ENCODE measurements around the gene AP1M1. TPM values are rescaled to one million over a fixed set of nuclear protein-coding genes. Genes with fewer than 3 reads are reported as not detected.
A peak's percentile ranks its signal among the peaks of the same experiment; 100 is the strongest.

The AP1M1 gene
- total RNA-seq, 6 experiments from 2014 or later = 44.5 to 102 (median 62.5) TPM

DNA sequence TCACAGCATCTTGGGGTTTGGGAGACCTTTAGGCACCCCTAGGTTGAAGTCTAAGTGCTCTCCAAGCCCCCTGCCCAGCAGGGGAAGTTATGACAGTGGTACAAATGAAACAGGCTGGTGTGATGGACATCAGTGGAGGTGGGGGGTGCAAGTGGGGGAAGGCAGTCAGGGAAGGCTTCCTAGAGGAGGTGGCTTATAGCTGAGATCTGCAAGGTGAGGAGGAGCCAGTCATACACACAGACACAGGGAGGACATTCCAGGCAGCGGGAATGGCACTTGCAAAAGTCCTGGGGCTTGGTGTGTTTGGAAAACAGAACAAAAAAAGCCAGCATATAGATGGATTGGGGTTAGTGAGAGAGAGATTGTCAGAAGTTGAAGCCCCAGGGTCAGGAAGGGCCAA lies 42.6 kb upstream of the AP1M1 start:
- DNase-seq (no peak), ATAC-seq (no peak)
- Histone ChIP-seq H3K4me3 (no peak overlapping the region), H3K36me3 (no peaks in the 10 kb centered on the region), H3K9me3 (no peaks in the 10 kb centered on the region), H3K27ac (no peak overlapping the region), H3K27me3 (no peaks in the 10 kb centered on the region), H3K4me1 (no peaks in the 10 kb centered on the region)
- WGBS (ENCODE audit: insufficient coverage, low coverage, low lambda C conversion rate, missing lambda C conversion rate) = 100% methylated on average over 1 of the region's 1 CpG
- TF ChIP-seq, protein P1, sequence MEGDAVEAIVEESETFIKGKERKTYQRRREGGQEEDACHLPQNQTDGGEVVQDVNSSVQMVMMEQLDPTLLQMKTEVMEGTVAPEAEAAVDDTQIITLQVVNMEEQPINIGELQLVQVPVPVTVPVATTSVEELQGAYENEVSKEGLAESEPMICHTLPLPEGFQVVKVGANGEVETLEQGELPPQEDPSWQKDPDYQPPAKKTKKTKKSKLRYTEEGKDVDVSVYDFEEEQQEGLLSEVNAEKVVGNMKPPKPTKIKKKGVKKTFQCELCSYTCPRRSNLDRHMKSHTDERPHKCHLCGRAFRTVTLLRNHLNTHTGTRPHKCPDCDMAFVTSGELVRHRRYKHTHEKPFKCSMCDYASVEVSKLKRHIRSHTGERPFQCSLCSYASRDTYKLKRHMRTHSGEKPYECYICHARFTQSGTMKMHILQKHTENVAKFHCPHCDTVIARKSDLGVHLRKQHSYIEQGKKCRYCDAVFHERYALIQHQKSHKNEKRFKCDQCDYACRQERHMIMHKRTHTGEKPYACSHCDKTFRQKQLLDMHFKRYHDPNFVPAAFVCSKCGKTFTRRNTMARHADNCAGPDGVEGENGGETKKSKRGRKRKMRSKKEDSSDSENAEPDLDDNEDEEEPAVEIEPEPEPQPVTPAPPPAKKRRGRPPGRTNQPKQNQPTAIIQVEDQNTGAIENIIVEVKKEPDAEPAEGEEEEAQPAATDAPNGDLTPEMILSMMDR (IDR thresholded peaks at IDR 0.05) = no peak
- no peak for TF ChIP-seq POLR2A (IDR thresholded peaks at IDR 0.05)
- intact Hi-C loops (cut with DNase I) = no loop called here

DNA sequence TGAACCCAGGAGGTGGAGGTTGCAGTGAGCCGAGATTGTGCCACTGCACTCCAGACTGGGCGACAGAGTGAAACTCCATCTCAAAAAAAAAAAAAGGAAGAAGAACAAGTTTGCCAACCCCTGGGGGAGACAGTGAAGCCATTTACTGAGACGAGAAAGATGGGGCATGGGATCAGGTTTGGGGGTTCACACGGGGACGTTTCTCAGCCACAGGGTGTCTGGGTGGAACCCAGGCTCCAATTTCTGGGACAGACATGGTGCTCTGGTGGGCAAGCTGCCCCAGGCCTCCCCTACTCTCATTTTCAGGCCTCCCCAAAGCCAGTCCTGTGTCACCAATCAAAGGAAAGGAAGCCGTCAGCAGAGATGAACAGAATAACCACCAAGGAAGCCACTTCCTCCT lies 40.8 kb upstream of the AP1M1 start:
- no peak for DNase-seq
- H3K36me3 ChIP-seq = no peaks in the 10 kb centered on the region
- no peak for TF ChIP-seq POLR2A (IDR thresholded peaks at IDR 0.05)
- TF ChIP-seq, protein P1 (IDR thresholded peaks at IDR 0.05) = no peak
- no peaks in the 10 kb centered on the region for H3K9me3 ChIP-seq
- no peak overlapping the region for H3K27ac ChIP-seq
- 64% methylated on average over 3 of the region's 6 CpGs for WGBS (ENCODE audit: insufficient coverage, low coverage, low lambda C conversion rate, missing lambda C conversion rate)
- H3K4me1 ChIP-seq = no peaks in the 10 kb centered on the region
- intact Hi-C loops (cut with DNase I) = no loop called here
- H3K27me3 ChIP-seq = no peaks in the 10 kb centered on the region
- ATAC-seq = no peak
- no peak overlapping the region for H3K4me3 ChIP-seq

DNA sequence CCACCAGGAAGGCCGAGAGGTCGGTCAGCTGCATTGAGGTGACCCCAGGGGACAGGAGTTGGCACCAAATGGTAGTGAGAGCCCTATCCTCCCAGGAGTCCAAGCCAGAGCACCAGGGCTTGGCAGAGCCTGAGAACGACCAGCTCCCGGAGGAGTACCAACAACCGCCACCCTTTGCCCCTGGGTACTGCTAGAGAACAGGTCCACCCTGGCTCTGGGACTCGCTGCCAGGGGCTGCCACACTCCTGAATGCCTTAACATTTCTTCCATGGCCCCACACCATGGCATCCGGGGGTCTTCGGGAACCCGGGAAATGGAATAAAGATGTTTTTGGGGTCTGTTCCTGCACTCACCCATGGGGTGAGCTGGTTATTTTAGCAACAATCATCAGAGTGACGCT lies 40.1 kb upstream of the AP1M1 start:
- Histone ChIP-seq H3K36me3 (no peaks in the 10 kb centered on the region), H3K4me1 (no peaks in the 10 kb centered on the region), H3K4me3 (no peak overlapping the region), H3K9me3 (no peaks in the 10 kb centered on the region), H3K27ac (no peak overlapping the region), H3K27me3 (no peaks in the 10 kb centered on the region)
- 50% methylated on average over 3 of the region's 10 CpGs for WGBS (ENCODE audit: insufficient coverage, low coverage, low lambda C conversion rate, missing lambda C conversion rate)
- DNase-seq = peak in 1 of 3 donors; percentile 62
- ATAC-seq = peak in 3 of 4 donors; percentile 24 to 58 (median 28)
- TF ChIP-seq POLR2A (IDR thresholded peaks at IDR 0.05) = no peak
- TF ChIP-seq, protein P1 (IDR thresholded peaks at IDR 0.05) = no peak
- intact Hi-C loops (cut with DNase I) = no loop called here

DNA sequence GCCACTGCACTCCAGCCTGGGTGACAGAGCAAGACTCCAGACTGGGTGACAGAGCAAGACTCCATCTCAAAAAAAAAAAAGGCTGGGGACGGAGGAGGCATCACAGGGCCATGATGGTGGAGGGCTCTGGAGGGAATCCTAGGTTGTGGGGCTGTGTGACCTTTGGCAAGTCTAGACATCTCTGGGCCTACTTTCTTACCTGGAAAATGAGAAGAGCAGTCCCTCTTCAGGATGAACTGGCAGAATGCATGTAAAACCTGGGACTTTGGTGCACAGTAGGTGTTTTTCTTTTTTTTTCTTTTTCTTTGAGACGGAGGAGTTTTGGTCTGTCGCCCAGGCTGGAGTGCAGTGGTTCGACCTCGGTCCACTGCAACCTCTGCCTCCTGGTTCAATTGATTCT lies 38.1 kb upstream of the AP1M1 start:
- Histone ChIP-seq H3K4me1 (peaks cover 0 to 11% (median 3%) of the 10 kb centered on the region in 4 donors), H3K9me3 (no peaks in the 10 kb centered on the region), H3K4me3 (no peak overlapping the region), H3K36me3 (no peaks in the 10 kb centered on the region), H3K27ac (no peak overlapping the region), H3K27me3 (no peaks in the 10 kb centered on the region)
- no peak for ATAC-seq
- DNase-seq = no peak
- intact Hi-C loops (cut with DNase I) = no loop called here
- TF ChIP-seq POLR2A (IDR thresholded peaks at IDR 0.05) = no peak
- TF ChIP-seq, protein P1 (IDR thresholded peaks at IDR 0.05) = no peak
- 86% methylated on average over 2 of the region's 5 CpGs for WGBS (ENCODE audit: insufficient coverage, low coverage, low lambda C conversion rate, missing lambda C conversion rate)

DNA sequence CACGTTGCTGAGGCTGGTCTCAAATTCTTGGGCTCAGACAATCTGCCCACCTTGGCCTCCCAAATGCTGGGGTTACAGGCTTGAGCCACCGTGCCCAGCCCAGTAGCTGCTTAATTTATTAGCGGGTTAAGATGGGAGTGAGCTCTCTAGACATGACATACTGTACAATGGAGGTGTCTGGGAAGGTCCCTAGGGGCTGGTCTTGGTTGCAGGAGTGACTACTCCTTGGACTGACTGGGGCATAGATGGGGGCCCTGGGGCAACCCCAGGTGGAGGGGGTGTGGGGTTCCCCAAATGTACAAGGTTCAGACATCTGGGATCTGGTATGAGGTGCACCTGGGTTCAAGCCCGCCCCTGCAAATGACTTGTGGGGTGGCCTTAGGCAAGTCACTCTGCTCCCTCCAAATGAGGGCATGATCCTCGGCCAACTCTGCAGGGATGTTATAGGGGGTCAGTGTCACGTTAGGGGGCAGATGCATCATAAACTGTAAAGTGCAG lies 37.2 kb upstream of the AP1M1 start:
- ATAC-seq (no peak), DNase-seq (no peak)
- Histone ChIP-seq H3K36me3 (no peaks in the 10 kb centered on the region), H3K9me3 (no peaks in the 10 kb centered on the region), H3K27me3 (no peaks in the 10 kb centered on the region), H3K27ac (no peak overlapping the region), H3K4me1 (peaks cover 0 to 11% (median 3%) of the 10 kb centered on the region in 4 donors), H3K4me3 (no peak overlapping the region)
- TF ChIP-seq, protein P1 (IDR thresholded peaks at IDR 0.05) = no peak
- TF ChIP-seq POLR2A (IDR thresholded peaks at IDR 0.05) = no peak
- 100% methylated on average over 1 of the region's 6 CpGs for WGBS (ENCODE audit: insufficient coverage, low coverage, low lambda C conversion rate, missing lambda C conversion rate)
- intact Hi-C loops (cut with DNase I) = no loop called here
